ENCODE measurements around the gene PATL2.

GRCh38 chr15:44736181-44736765, 25.1 kb upstream of the PATL2 start, which contains the start of gene TRIM69:
- TF ChIP-seq CTCF (IDR thresholded peaks at IDR 0.05; ENCODE audit: insufficient read depth, low read length), result no peak
- TF ChIP-seq POLR2AphosphoS5 (IDR thresholded peaks at IDR 0.05; ENCODE audit: low read depth), result no peak
- TF ChIP-seq GABPA (IDR thresholded peaks at IDR 0.05; ENCODE audit: low read depth), result no peak
- TF ChIP-seq REST (IDR thresholded peaks at IDR 0.05; ENCODE audit: insufficient replicate concordance, low read depth), result no peak
